ENCODE measurements around the gene GALNT2. TPM values are rescaled to one million over a fixed set of nuclear protein-coding genes. Genes with fewer than 3 reads are reported as not detected.
A peak's percentile ranks its signal among the peaks of the same experiment; 100 is the strongest.

The GALNT2 gene
- total and polyA plus RNA-seq, 10 of the 15 experiments (the other 5 are each of a cell fraction or from before 2014, with no cell fraction given) = 0.52 to 27.7 (median 16.3) TPM

DNA sequence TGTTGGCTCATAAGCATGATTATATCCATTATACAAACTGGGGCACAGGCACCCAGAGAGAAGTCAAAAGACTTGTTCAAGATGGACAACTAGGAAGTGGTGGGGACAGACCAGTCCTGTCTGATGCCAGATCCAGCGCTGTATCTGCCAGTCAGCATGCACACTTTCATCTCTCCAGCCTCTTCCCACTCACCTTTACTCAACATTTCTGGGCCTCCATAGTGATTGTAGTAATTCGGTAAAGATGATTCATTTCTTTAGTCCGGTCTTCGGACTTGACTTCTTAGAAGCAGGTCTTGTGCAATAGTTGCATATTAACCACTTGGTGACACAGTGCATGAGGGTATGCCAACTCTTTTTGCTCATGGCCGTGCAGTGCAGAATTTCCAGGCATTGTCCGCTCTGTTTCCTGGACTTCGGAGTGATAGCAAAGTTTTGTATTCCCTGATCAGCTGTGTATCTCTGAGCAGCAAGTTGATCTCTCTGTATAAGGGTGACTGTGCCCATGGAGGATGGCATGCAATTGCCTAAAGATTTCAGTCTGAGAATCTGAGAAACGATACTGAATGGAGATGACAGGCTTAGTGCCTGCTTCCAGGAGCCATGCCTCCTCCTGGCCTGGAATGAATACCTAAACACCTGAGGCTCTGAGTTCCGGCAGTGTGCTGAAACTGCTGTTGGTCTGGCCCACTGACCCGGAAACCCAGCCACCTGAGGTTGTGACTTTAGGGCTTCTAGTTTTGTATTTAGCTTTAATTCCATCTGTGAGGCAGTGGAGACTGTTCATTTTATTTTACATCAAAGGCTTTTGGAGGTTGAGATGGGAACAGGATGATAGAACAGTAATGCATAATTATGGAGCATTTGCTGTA is 39.0 kb downstream of the GALNT2 start (continued):
- TF ChIP-seq CBX3 (IDR thresholded peaks at IDR 0.05; ENCODE audit: borderline replicate concordance, low read depth) = no peak
- TF ChIP-seq FOXM1 (IDR thresholded peaks at IDR 0.05; ENCODE audit: low read depth, low read length) = peak; percentile 43
- TF ChIP-seq, protein P1, sequence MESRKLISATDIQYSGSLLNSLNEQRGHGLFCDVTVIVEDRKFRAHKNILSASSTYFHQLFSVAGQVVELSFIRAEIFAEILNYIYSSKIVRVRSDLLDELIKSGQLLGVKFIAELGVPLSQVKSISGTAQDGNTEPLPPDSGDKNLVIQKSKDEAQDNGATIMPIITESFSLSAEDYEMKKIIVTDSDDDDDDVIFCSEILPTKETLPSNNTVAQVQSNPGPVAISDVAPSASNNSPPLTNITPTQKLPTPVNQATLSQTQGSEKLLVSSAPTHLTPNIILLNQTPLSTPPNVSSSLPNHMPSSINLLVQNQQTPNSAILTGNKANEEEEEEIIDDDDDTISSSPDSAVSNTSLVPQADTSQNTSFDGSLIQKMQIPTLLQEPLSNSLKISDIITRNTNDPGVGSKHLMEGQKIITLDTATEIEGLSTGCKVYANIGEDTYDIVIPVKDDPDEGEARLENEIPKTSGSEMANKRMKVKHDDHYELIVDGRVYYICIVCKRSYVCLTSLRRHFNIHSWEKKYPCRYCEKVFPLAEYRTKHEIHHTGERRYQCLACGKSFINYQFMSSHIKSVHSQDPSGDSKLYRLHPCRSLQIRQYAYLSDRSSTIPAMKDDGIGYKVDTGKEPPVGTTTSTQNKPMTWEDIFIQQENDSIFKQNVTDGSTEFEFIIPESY (IDR thresholded peaks at IDR 0.05) = no peak
- no peak for TF ChIP-seq SREBF2 (IDR thresholded peaks at IDR 0.05; ENCODE audit: low read length)
- no peak for TF ChIP-seq NFYA (IDR thresholded peaks at IDR 0.05; ENCODE audit: borderline replicate concordance, low read depth, low read length)
- TF ChIP-seq IKZF1 (conservative IDR thresholded peaks at IDR 0.05) = 0 out of 2 replicates have a peak, but pooled peaks have one; percentile 22
- 0 out of 2 replicates have a peak, but pooled peaks have one; percentile 43 for TF ChIP-seq MEF2A (IDR thresholded peaks at IDR 0.05; ENCODE audit: insufficient read depth, low read depth, low read length)
- TF ChIP-seq IRF4 (IDR thresholded peaks at IDR 0.05; ENCODE audit: low read depth, low read length) = peak; percentile 95
- TF ChIP-seq IKZF2 (IDR thresholded peaks at IDR 0.05) = peak in 1 of 2 experiments; percentile 53; a peak in 2 of 4 replicates
- TF ChIP-seq EED (IDR thresholded peaks at IDR 0.05; ENCODE audit: low read depth) = no peak
- TF ChIP-seq CHD1 (IDR thresholded peaks at IDR 0.05; ENCODE audit: low read depth, low read length) = no peak
- TF ChIP-seq, protein P2, sequence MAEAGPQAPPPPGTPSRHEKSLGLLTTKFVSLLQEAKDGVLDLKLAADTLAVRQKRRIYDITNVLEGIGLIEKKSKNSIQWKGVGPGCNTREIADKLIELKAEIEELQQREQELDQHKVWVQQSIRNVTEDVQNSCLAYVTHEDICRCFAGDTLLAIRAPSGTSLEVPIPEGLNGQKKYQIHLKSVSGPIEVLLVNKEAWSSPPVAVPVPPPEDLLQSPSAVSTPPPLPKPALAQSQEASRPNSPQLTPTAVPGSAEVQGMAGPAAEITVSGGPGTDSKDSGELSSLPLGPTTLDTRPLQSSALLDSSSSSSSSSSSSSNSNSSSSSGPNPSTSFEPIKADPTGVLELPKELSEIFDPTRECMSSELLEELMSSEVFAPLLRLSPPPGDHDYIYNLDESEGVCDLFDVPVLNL (IDR thresholded peaks at IDR 0.05; ENCODE audit: low read depth, low read length) = no peak
- TF ChIP-seq, protein P3, sequence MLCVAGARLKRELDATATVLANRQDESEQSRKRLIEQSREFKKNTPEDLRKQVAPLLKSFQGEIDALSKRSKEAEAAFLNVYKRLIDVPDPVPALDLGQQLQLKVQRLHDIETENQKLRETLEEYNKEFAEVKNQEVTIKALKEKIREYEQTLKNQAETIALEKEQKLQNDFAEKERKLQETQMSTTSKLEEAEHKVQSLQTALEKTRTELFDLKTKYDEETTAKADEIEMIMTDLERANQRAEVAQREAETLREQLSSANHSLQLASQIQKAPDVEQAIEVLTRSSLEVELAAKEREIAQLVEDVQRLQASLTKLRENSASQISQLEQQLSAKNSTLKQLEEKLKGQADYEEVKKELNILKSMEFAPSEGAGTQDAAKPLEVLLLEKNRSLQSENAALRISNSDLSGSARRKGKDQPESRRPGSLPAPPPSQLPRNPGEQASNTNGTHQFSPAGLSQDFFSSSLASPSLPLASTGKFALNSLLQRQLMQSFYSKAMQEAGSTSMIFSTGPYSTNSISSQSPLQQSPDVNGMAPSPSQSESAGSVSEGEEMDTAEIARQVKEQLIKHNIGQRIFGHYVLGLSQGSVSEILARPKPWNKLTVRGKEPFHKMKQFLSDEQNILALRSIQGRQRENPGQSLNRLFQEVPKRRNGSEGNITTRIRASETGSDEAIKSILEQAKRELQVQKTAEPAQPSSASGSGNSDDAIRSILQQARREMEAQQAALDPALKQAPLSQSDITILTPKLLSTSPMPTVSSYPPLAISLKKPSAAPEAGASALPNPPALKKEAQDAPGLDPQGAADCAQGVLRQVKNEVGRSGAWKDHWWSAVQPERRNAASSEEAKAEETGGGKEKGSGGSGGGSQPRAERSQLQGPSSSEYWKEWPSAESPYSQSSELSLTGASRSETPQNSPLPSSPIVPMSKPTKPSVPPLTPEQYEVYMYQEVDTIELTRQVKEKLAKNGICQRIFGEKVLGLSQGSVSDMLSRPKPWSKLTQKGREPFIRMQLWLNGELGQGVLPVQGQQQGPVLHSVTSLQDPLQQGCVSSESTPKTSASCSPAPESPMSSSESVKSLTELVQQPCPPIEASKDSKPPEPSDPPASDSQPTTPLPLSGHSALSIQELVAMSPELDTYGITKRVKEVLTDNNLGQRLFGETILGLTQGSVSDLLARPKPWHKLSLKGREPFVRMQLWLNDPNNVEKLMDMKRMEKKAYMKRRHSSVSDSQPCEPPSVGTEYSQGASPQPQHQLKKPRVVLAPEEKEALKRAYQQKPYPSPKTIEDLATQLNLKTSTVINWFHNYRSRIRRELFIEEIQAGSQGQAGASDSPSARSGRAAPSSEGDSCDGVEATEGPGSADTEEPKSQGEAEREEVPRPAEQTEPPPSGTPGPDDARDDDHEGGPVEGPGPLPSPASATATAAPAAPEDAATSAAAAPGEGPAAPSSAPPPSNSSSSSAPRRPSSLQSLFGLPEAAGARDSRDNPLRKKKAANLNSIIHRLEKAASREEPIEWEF (IDR thresholded peaks at IDR 0.05; ENCODE audit: insufficient replicate concordance, low read depth, low read length) = no peak
- TF ChIP-seq CREB1 (IDR thresholded peaks at IDR 0.05; ENCODE audit: low read depth) = peak; percentile 37; the same call in 1 of the 2 replicates
- TF ChIP-seq PBX3 (IDR thresholded peaks at IDR 0.05; ENCODE audit: insufficient replicate concordance, low read depth, low read length) = peak; percentile 47
